GM19099 (cell line): ENCODE results near the gene PRKG2.

ENCODE experiments used
- POLR2A ChIP-seq: IDR thresholded peaks from 3 replicates; pipeline ENCODE4 v1.6.1; 2011; ENCODE audit warnings: low read depth; ENCODE audit not compliant: insufficient read length; ENCODE audit errors: extremely low read depth

PRKG2 gene

GRCh38 chr4:81093720-81094401 is 121.2 kb downstream of the PRKG2 start:
- TF ChIP-seq POLR2A: no peak

- no peak for TF ChIP-seq POLR2A
Measured at GRCh38 chr4:81085979-81086378, 129.0 kb downstream of the PRKG2 start.

- TF ChIP-seq POLR2A: no peak
Measured at GRCh38 chr4:81085291-81085690, 129.7 kb downstream of the PRKG2 start.

- TF ChIP-seq POLR2A: no peak
Measured at GRCh38 chr4:81084634-81085033, 130.4 kb downstream of the PRKG2 start.

- no peak for TF ChIP-seq POLR2A
Measured at GRCh38 chr4:81084029-81084428, 131.0 kb downstream of the PRKG2 start.

GRCh38 chr4:81081156-81081555 is 133.9 kb downstream of the PRKG2 start:
- TF ChIP-seq POLR2A: no peak

GRCh38 chr4:81071013-81071412 is 144.0 kb downstream of the PRKG2 start:
- no peak for TF ChIP-seq POLR2A

GRCh38 chr4:81069706-81070331 is 145.2 kb downstream of the PRKG2 start:
- no peak for TF ChIP-seq POLR2A

GRCh38 chr4:81065446-81065845 is 149.6 kb downstream of the PRKG2 start:
- no peak for TF ChIP-seq POLR2A

GRCh38 chr4:81062001-81062400 is 153.0 kb downstream of the PRKG2 start:
- TF ChIP-seq POLR2A: no peak

- no peak for TF ChIP-seq POLR2A
Measured at GRCh38 chr4:81061344-81061730, 153.7 kb downstream of the PRKG2 start.

- no peak for TF ChIP-seq POLR2A
Measured at GRCh38 chr4:81060587-81061343, 154.3 kb downstream of the PRKG2 start.

GRCh38 chr4:81058621-81059020 is 156.4 kb downstream of the PRKG2 start:
- TF ChIP-seq POLR2A: no peak

GRCh38 chr4:81052119-81053068 is 162.6 kb downstream of the PRKG2 start:
- TF ChIP-seq POLR2A: no peak

GRCh38 chr4:81049907-81050306 is 165.1 kb downstream of the PRKG2 start:
- TF ChIP-seq POLR2A: no peak
